ENCODE data around the gene CCDC112. TPM values are rescaled to one million over a fixed set of nuclear protein-coding genes. Genes with fewer than 3 reads are reported as not detected.

CCDC112 gene
- total and polyA plus RNA-seq, 2 of the 13 experiments (the other 11 are each of a cell fraction or from before 2014, with no cell fraction given), result 1.1 to 2.8 TPM

DNA sequence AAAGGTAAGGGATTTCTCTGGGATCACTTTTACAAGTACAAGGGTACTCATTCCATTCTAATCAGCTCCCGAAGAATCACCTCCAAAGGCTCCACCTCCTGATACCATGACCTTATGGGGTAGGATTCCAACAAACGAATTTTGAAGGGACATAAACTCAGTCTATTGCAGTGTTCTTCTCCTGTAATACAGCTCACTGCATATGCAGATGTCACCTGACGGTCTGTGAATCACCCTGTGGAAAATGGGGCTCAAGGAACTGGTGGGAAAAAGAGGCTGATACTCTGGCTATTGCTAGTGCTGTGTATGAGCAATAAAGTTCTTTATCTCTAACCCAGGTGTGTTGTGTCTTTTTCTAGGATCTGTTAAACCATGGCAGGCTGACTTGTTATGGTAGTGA lies 42.4 kb upstream of the CCDC112 start:
- no peak overlapping the region for H3K4me3 ChIP-seq (replicated peaks in 1 of 3; ENCODE audit: insufficient read depth in 1 of 3, low read depth in 2 of 3, low read length in 3 of 3)
- H3K36me3 ChIP-seq (replicated peaks in 1 of 2; ENCODE audit: control insufficient read depth in 1 of 2, insufficient read depth in 2 of 2, low read length in 2 of 2), result no peaks in the 10 kb centered on the region
- in situ Hi-C loops (cut with HindIII; ENCODE audit: extremely low pct_ligation_motif_present, low pct_unique_long_range_greater_than_20kb) (no loop called here), intact Hi-C loops (cut with micrococcal nuclease; ENCODE audit: unreplicated experiment) (no loop called here)
- no peak overlapping the region for H3K27ac ChIP-seq (ENCODE audit: extremely low read length, insufficient read depth, low read length)
- no peaks in the 10 kb centered on the region for H4K20me1 ChIP-seq (ENCODE audit: insufficient read depth, low read length)
- ChIA-PET POLR2A (no interaction called here), CTCF (ENCODE audit: low intra/inter-chr PET ratio, low total read pairs) (no interaction called here)
- BruUV-seq (replicated peaks), result no TSS peak
- FAIRE-seq (no peak), ATAC-seq (no peak), DNase-seq (ENCODE audit: low spot score) (no peak)
- H3K4me2 ChIP-seq (ENCODE audit: low read depth, low read length), result no peak overlapping the region
- peaks cover 12% of the 10 kb centered on the region for H3K4me1 ChIP-seq (ENCODE audit: insufficient read depth, low read length)
- no peaks in the 10 kb centered on the region for H3K9me3 ChIP-seq (ENCODE audit: low read length)
- TF ChIP-seq, protein P1, sequence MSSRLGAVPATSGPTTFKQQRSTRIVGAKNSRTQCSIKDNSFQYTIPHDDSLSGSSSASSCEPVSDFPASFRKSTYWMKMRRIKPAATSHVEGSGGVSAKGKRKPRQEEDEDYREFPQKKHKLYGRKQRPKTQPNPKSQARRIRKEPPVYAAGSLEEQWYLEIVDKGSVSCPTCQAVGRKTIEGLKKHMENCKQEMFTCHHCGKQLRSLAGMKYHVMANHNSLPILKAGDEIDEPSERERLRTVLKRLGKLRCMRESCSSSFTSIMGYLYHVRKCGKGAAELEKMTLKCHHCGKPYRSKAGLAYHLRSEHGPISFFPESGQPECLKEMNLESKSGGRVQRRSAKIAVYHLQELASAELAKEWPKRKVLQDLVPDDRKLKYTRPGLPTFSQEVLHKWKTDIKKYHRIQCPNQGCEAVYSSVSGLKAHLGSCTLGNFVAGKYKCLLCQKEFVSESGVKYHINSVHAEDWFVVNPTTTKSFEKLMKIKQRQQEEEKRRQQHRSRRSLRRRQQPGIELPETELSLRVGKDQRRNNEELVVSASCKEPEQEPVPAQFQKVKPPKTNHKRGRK (CRISPR knock-in tag; IDR thresholded peaks at IDR 0.05), result no peak
- TF ChIP-seq CEBPG (CRISPR knock-in tag; IDR thresholded peaks at IDR 0.05), result no peak
- TF ChIP-seq HDAC1 (CRISPR knock-in tag; IDR thresholded peaks at IDR 0.05), result no peak
- TF ChIP-seq ZNF776 (CRISPR knock-in tag; IDR thresholded peaks at IDR 0.05), result no peak
- TF ChIP-seq ISX (CRISPR knock-in tag; conservative IDR thresholded peaks at IDR 0.05), result no peak
- TF ChIP-seq ZNF746 (CRISPR knock-in tag; IDR thresholded peaks at IDR 0.05), result no peak
- no peak for TF ChIP-seq ZNF724P (CRISPR knock-in tag; IDR thresholded peaks at IDR 0.05; ENCODE audit: borderline replicate concordance)
- no peak for TF ChIP-seq ZNF432 (CRISPR knock-in tag; IDR thresholded peaks at IDR 0.05; ENCODE audit: borderline replicate concordance)
- TF ChIP-seq, protein P2, sequence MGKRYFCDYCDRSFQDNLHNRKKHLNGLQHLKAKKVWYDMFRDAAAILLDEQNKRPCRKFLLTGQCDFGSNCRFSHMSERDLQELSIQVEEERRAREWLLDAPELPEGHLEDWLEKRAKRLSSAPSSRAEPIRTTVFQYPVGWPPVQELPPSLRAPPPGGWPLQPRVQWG (CRISPR knock-in tag; IDR thresholded peaks at IDR 0.05; ENCODE audit: borderline replicate concordance, low read depth), result no peak
- TF ChIP-seq, protein P3, sequence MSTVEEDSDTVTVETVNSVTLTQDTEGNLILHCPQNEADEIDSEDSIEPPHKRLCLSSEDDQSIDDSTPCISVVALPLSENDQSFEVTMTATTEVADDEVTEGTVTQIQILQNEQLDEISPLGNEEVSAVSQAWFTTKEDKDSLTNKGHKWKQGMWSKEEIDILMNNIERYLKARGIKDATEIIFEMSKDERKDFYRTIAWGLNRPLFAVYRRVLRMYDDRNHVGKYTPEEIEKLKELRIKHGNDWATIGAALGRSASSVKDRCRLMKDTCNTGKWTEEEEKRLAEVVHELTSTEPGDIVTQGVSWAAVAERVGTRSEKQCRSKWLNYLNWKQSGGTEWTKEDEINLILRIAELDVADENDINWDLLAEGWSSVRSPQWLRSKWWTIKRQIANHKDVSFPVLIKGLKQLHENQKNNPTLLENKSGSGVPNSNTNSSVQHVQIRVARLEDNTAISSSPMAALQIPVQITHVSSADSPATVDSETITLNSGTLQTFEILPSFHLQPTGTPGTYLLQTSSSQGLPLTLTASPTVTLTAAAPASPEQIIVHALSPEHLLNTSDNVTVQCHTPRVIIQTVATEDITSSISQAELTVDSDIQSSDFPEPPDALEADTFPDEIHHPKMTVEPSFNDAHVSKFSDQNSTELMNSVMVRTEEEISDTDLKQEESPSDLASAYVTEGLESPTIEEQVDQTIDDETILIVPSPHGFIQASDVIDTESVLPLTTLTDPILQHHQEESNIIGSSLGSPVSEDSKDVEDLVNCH (CRISPR knock-in tag; IDR thresholded peaks at IDR 0.05), result no peak
- TF ChIP-seq, protein P4, sequence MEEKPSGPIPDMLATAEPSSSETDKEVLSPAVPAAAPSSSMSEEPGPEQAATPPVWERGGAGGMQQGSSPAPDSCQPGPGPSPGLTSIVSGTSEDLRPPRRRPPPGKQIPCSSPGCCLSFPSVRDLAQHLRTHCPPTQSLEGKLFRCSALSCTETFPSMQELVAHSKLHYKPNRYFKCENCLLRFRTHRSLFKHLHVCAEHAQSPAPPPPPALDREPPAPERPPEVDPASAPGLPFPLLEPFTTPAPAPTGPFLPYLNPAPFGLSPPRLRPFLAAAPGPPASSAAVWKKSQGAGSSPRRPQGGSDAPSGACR (CRISPR knock-in tag; IDR thresholded peaks at IDR 0.05), result no peak
- 3% methylated on average over 3 of the region's 3 CpGs for WGBS (ENCODE audit: low lambda C conversion rate)
- H2AFZ ChIP-seq (ENCODE audit: low read length), result no peak overlapping the region
- H3K79me2 ChIP-seq (ENCODE audit: insufficient read depth, low read length), result no peaks in the 10 kb centered on the region
- no peaks in the 10 kb centered on the region for H3K27me3 ChIP-seq (ENCODE audit: control insufficient read depth in 1 of 2, insufficient read depth in 2 of 2, low read length in 2 of 2)
- H3K9ac ChIP-seq (ENCODE audit: insufficient read depth, low read depth, low read length), result no peak overlapping the region
